GM19324 (cell line): ENCODE results near the gene GLCE.
"Not testable (repeated sequence)": the region's sequence is repeated elsewhere in the genome, so short reads cannot be mapped to it uniquely, and the experiment has no call there.

Source experiments
- ATAC-seq: cut with Tn5 transposase; IDR thresholded peaks from one replicate; pipeline ENCODE4 v1.9.1; 2021; ENCODE audit warnings: mild to moderate bottlenecking, moderate library complexity; ENCODE audit not compliant: unreplicated experiment, low FRiP score

The GLCE gene

GRCh38 chr15:69293741-69294615 is 133.5 kb downstream of the GLCE start:
- no peak for ATAC-seq

DNA sequence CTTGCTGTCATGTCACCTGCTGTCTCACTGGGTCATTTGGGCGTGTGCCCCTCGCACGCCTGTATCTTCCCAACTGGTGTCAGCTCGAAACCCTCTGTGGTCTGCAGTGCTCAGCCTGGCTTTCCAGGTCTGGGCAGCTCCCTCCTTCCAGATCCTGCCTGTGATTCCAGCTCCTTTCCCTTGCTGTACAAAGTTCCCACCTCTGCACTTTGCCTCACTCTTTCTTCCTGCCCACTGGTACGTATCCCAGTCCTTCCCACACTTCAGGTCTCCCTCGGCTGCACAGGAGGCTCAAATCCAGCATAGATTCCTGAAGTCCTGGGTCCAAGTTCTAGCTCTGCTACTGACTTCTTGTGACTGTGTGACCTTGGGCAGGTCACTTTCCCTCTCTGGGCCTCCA is 136.2 kb downstream of the GLCE start:
- no peak for ATAC-seq

GRCh38 chr15:69297642-69298353 is 137.4 kb downstream of the GLCE start:
- no peak for ATAC-seq

- ATAC-seq: no peak
These were observed 137.9 kb downstream of the GLCE start for GRCh38 chr15:69298354-69298696.

DNA sequence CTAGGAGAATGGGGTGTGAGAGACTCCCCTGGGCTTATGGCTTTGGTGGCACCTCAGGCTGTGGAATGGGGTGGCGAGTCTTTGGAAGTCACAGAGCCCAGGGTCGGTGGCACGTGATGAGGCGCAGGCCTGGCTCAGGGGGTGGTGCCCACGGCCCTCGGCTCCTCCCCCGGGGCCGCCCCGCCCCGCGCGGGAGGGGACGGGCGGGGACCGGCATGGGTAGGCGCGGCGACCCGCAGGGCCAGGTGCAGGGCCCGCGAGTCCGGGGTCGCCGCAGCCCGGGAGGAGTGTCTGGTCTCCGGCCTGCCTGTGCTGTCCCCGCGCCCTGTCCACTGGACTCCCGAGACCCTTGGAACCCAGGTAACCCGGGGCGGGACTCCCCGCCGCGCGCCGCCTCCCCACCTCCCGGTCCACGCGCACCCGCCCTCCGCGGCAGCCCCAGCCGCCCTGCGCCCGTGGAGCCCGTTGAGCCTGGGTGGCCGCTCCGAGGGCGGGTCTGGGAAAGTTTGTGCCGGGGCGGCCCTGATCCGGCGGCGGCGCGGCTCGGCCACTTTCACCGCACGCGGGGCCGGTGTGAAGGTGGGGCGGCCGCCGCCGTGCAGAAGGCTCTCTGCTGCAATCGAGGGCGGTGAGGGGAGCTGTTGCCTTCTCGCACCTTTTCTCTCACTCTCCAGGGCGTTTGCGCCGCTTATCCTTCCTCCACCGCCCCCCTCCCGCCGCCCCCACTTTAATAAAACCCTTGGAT is 138.4 kb downstream of the GLCE start, which contains the start of gene PAQR5:
TSS of gene PAQR5 (plus strand) at position 216 of the 745 bp plus-strand sequence. CDS start 61,169 bp downstream, outside the sequence.
- no peak for ATAC-seq

DNA sequence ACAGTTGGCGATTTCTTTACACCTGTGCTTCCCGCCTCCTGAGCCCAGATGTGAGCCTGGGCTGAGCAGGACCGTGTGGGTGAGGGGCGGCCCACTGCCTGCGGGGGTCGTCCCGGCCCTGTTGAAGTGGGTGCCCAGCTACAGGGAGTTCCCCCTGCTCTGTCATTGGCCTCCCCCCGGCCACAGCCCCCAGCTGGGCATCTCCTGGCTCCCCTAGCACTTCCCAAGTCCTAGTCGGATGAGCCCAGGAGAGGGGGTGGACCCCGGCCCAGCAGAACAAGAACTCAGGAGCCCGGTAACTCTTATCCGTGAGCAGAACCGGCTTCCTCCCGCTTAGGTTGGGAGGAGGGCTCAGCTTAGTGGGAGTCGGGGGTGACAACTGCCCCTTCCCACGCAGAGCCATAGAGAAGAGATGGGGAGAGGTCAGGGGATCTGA is 139.0 kb downstream of the GLCE start:
- ATAC-seq: no peak

GRCh38 chr15:69299943-69300588 is 139.6 kb downstream of the GLCE start:
- ATAC-seq: no peak

- not testable (repeated sequence) for ATAC-seq
These were observed 140.7 kb downstream of the GLCE start for GRCh38 chr15:69301101-69301500.

DNA sequence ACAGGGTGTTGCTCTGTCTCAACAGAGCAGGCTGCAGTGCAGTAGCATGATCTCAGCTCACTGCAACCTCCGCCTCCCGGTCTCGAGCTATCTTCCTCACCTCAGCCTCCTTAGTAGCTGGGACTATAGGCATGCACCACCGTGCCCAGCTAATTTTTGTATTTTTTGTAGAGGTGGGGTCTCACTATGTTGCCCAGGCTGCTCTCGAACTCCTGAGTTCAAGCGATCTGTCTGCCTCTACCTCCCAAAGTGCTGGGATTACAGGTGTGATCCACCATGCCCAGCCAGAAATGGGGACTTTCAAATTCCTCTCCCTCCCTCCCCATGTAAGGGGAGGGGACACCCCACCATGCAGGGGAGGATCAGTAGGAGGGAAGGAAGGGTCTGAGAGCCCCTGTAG is 141.7 kb downstream of the GLCE start:
- ATAC-seq: not testable (repeated sequence)

GRCh38 chr15:69302929-69303328 is 142.5 kb downstream of the GLCE start:
- ATAC-seq: no peak

- no peak for ATAC-seq
These were observed 143.1 kb downstream of the GLCE start for GRCh38 chr15:69303337-69304181.

DNA sequence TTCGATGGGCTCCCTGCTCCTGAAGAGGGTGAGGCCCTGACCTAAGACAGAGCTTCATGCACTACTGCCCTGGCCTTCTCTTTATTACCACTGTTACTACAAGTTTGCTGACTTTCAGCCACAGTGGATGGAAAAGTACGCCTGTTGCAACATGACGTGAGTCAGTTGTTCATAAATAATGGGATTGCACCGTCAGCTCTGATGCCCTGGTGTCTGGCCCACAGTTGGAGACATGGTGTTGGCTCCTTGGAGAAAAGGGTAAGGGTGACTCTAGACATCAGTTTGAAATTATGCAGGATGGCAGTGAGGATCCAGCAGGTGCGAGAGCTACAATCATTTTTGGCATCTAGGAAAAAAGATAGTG is 143.7 kb downstream of the GLCE start:
- no peak for ATAC-seq

DNA sequence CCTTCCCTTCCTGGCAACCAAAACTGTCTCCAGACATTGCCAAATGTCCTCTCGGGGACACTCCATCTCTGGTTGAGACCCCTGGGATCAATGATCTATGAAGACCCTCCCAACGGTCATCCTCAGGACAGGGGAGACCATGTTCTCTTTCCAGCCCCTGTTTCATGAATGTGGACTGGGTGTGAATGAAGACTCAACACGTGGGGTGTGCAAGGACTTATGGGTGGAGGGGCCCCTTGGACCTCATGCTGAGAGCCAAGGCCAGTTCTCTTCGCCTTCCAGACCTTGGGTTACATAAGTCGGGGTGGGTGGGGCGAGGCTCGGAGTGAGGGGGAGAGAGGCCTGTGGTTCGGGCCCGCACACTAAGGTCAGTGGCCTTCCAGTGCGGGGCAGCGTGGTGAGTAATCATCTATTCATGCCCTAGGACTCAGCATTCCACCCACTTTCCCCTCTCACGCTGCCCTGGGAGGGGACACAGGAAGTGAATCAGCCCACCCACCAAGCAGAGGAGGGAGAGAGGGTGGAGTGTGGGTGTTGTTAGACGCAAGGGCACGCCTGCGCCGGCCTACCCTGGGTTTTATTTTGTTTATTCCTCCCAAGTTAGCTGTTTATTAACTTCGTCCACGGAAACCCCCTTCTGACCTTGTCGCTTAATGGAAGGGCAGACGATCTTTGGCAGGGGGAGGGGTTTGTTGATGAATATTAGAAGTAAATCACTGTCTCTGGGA is 144.9 kb downstream of the GLCE start:
- no peak for ATAC-seq

GRCh38 chr15:69305933-69306568 is 145.6 kb downstream of the GLCE start:
- ATAC-seq: no peak

DNA sequence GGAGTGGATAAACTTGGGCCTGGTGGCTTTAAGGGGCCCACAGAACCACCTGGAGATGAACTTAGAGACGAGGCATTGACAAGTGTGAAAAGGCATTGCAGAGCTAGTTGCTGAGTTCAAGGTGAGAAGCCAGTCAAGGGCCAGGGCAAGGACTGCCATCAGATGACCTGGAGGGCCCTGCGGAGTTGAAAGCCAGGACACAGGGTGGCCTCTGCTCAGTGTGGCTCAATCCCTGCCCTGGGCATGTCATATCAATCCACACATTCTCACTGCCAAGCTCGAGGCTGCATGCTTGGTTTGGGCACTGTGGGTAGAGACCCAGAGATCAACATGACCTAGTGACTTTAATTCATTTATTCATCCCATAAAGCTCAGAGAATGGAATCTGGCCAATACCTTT is 147.5 kb downstream of the GLCE start:
- no peak for ATAC-seq

DNA sequence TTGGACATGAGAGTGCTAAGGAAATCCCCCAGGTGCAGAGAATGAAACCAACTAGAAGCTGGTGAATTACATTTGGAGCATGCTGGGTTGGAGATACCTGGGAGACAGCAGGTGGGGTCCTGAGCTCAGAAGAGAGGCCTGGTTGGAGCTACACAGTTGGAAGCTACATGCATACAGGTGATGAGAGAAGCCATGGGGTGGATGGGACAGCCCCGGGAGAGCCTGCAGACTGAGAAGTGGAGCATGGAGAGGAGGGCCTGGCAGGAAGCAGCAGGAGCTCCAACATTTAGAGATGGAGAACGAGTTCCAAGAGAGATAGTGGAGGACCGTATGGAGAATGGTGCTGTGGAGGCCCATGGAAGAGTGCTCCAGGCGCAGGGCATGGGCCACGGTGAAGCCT is 148.5 kb downstream of the GLCE start:
- no peak for ATAC-seq

DNA sequence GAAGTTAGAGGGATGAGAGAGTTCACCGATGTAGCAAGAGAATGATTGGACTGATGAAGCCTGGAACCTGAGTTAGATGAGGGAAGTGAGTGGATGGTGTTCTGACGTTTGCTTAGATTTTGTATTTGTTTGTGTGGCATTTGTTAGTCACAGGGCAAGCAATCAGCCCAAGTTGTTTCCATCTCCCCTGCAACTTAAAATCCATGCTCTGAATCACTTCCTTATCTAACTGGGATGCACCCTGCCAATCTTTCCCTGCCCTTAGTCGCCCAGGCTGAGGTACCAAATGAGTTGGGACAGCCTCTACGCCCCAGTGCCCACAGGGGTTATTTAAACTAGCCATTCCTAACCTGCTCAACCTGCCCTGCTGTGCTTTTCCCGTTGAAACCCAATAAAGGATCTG is 150.9 kb downstream of the GLCE start:
- ATAC-seq: no peak

- no peak for ATAC-seq
These were observed 153.1 kb downstream of the GLCE start for GRCh38 chr15:69313432-69314000.
